ENCODE measurements around the gene SUN2.
"Not testable (repeated sequence)": the region's sequence is repeated elsewhere in the genome, so short reads cannot be mapped to it uniquely, and the experiment has no call there.

Gene SUN2

GRCh38 chr22:38755911-38756532 is at the start of gene SUN2:
SUN2 (minus strand) TSS chr22:38755998; CDS start chr22:38752628, 3,370 bp downstream.
- DNase-seq, result peak; percentile 95

- not testable (repeated sequence) for DNase-seq
Observed at GRCh38 chr22:38805041-38805593, 49.3 kb upstream of the SUN2 start.

GRCh38 chr22:38802671-38803121 is 46.9 kb upstream of the SUN2 start:
- DNase-seq, result no peak

GRCh38 chr22:38799265-38800002 is 43.6 kb upstream of the SUN2 start:
- DNase-seq, result no peak

GRCh38 chr22:38798496-38798895 is 42.7 kb upstream of the SUN2 start:
- no peak for DNase-seq

- no peak for DNase-seq
Observed at GRCh38 chr22:38796262-38796957, 40.6 kb upstream of the SUN2 start.

GRCh38 chr22:38795569-38795968 is 39.8 kb upstream of the SUN2 start:
- DNase-seq, result no peak

GRCh38 chr22:38793721-38794466 is 38.1 kb upstream of the SUN2 start, which contains the start of gene DNAL4:
DNAL4 (minus strand) TSS chr22:38794143; CDS start chr22:38782731, 11,412 bp downstream.
- peak; percentile 92 for DNase-seq

- DNase-seq, result no peak
Observed at GRCh38 chr22:38793317-38793716, 37.5 kb upstream of the SUN2 start.

- no peak for DNase-seq
Observed at GRCh38 chr22:38792833-38793232, 37.0 kb upstream of the SUN2 start.

- no peak for DNase-seq
Observed at GRCh38 chr22:38789606-38790005, 33.8 kb upstream of the SUN2 start.

GRCh38 chr22:38788846-38789245 is 33.0 kb upstream of the SUN2 start:
- DNase-seq, result no peak

GRCh38 chr22:38788021-38788816 is 32.4 kb upstream of the SUN2 start:
- no peak for DNase-seq

GRCh38 chr22:38786631-38787030 is 30.8 kb upstream of the SUN2 start:
- no peak for DNase-seq

GRCh38 chr22:38784856-38785255 is 29.1 kb upstream of the SUN2 start:
- no peak for DNase-seq

GRCh38 chr22:38784035-38784434 is 28.2 kb upstream of the SUN2 start:
- DNase-seq, result no peak

- DNase-seq, result no peak
Observed at GRCh38 chr22:38783095-38783615, 27.4 kb upstream of the SUN2 start.

GRCh38 chr22:38782402-38783094 is 26.8 kb upstream of the SUN2 start:
- no peak for DNase-seq

- no peak for DNase-seq
Observed at GRCh38 chr22:38781033-38781432, 25.2 kb upstream of the SUN2 start.

GRCh38 chr22:38777087-38777671 is 21.4 kb upstream of the SUN2 start:
- DNase-seq, result no peak

GRCh38 chr22:38776086-38776485 is 20.3 kb upstream of the SUN2 start:
- no peak for DNase-seq
